Osteoblast (primary cell): ENCODE data around the gene PSMA2. TPM values are rescaled to one million over a fixed set of nuclear protein-coding genes. Genes with fewer than 3 reads are reported as not detected.

Experiments used
- DNase-seq: peaks from one replicate; pipeline ENCODE4 v3.0.0; 2011; ENCODE audit warnings: low spot score, mixed read lengths; ENCODE audit not compliant: insufficient read length; ENCODE audit errors: missing footprints
- H2AFZ ChIP-seq: 2 replicates; pipeline ENCODE4 v1.6.0; 2011; ENCODE audit warnings: mild to moderate bottlenecking, low read length
- H3K27ac ChIP-seq: 2 replicates; pipeline ENCODE4 v1.5.1; 2011; ENCODE audit warnings: mild to moderate bottlenecking, low read depth, low read length, moderate library complexity
- H3K27me3 ChIP-seq: 2 replicates; pipeline ENCODE4 v1.6.0; 2012; ENCODE audit warnings: mild to moderate bottlenecking, control low read depth, inconsistent platforms, low read length, moderate library complexity; ENCODE audit not compliant: insufficient read depth
- H3K36me3 ChIP-seq: 2 replicates; pipeline ENCODE4 v1.5.1; 2011; ENCODE audit warnings: mild to moderate bottlenecking, low read length, control low read depth, moderate library complexity; ENCODE audit not compliant: insufficient read depth
- H3K4me1 ChIP-seq: 2 replicates; pipeline ENCODE4 v1.5.1; 2011; ENCODE audit warnings: mild to moderate bottlenecking, low read length, control low read depth, moderate library complexity; ENCODE audit not compliant: insufficient read depth
- H3K4me2 ChIP-seq: 2 replicates; pipeline ENCODE4 v1.6.0; 2011; ENCODE audit warnings: mild to moderate bottlenecking, low read length; ENCODE audit not compliant: insufficient read depth
- H3K4me3 ChIP-seq: fragments of 200-600 bp; sonication (generic); 3 replicates; pipeline ENCODE4 v1.5.1; 2012; ENCODE audit warnings: mild to moderate bottlenecking, low read length, inconsistent platforms; ENCODE audit not compliant: insufficient read depth
- H3K79me2 ChIP-seq: 2 replicates; pipeline ENCODE4 v1.6.0; 2012; ENCODE audit warnings: mild to moderate bottlenecking, low read length, control low read depth, inconsistent platforms; ENCODE audit not compliant: insufficient read depth
- H3K9me3 ChIP-seq: 2 replicates; pipeline ENCODE4 v1.5.1; 2011; ENCODE audit warnings: low read depth, low read length, control low read depth
- H4K20me1 ChIP-seq: 2 replicates; pipeline ENCODE4 v1.6.0; 2012; ENCODE audit warnings: mild to moderate bottlenecking, low read length, control low read depth; ENCODE audit not compliant: insufficient read depth
- CTCF ChIP-seq: IDR thresholded peaks from 2 replicates; pipeline ENCODE4 v1.5.1; 2011; ENCODE audit warnings: mild to moderate bottlenecking, low read depth, low read length, moderate library complexity; ENCODE audit errors: extremely low read depth
- total RNA-seq: library from RNA; depleted of rRNA; stranded (reverse); fragments of >200 nt; gene quantifications from 2 replicates; pipeline ENCODE4 v1.2.3, GENCODE V29; 2012

The PSMA2 gene
- total RNA-seq, 1 donor = 50.3 TPM

DNA sequence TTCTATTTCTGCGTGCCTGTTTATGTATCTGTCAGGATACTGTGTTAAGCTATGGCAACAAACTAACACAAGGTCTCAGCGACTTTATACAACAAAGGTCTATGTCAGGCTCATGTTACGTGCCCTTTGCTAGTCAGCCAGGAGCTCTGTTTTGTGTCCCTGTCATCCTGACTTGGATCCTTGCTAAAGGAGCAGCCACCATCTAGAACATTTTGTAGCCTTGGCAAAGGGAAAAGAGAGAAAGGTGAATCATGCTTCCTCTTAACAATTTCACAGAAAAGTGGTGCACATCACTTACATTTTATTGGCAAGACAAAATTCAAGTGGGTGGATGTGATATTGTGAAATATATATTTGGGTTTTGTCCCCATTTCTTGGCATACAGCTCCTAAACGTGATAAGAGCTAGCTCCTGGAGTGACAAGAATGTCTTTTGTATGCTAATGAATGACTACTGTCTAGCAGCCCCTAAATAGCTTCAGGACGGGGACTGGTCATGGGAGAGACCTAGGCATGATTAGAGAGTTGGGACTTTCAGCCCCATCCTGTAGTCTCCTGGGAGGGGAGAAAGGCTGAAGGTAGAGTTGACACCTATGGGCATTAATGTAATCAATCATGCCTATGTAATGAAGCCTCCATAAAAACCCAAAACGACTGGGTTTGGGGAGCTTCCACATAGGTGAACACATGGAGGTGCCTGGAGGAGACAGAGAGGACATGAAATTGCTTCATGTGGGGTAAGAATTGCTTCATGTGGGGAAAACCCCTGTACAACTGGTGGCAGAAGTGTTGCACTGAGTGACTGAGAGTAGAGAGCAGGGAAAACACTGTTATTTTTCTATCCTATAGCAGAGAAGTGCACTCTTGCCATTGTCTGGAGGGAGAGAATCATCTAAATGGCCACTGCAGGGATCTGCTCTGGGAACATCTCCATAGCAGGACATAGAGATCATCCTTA, 33.2 kb upstream of the PSMA2 start:
- Histone ChIP-seq H3K36me3 (no peaks in the 10 kb centered on the region), H2AFZ (no peak overlapping the region), H3K27ac (no peak overlapping the region), H4K20me1 (no peaks in the 10 kb centered on the region), H3K4me2 (no peak overlapping the region), H3K4me1 (peaks cover 3% of the 10 kb centered on the region), H3K4me3 (no peak overlapping the region), H3K27me3 (peaks cover 21% of the 10 kb centered on the region), H3K9me3 (no peaks in the 10 kb centered on the region), H3K79me2 (no peaks in the 10 kb centered on the region)
- no peak for TF ChIP-seq CTCF
- no peak for DNase-seq

- no peak overlapping the region for H3K4me3 ChIP-seq
- no peaks in the 10 kb centered on the region for H4K20me1 ChIP-seq
- peaks cover 3% of the 10 kb centered on the region for H3K4me1 ChIP-seq
- H3K36me3 ChIP-seq = no peaks in the 10 kb centered on the region
- H3K79me2 ChIP-seq = no peaks in the 10 kb centered on the region
- peaks cover 27% of the 10 kb centered on the region for H3K27me3 ChIP-seq
- no peak for TF ChIP-seq CTCF
- no peak overlapping the region for H3K4me2 ChIP-seq
- H3K9me3 ChIP-seq = no peaks in the 10 kb centered on the region
- no peak for DNase-seq
- no peak overlapping the region for H2AFZ ChIP-seq
- H3K27ac ChIP-seq = no peak overlapping the region
These were observed 32.3 kb upstream of the PSMA2 start for GRCh38 chr7:42964293-42964692.

DNA sequence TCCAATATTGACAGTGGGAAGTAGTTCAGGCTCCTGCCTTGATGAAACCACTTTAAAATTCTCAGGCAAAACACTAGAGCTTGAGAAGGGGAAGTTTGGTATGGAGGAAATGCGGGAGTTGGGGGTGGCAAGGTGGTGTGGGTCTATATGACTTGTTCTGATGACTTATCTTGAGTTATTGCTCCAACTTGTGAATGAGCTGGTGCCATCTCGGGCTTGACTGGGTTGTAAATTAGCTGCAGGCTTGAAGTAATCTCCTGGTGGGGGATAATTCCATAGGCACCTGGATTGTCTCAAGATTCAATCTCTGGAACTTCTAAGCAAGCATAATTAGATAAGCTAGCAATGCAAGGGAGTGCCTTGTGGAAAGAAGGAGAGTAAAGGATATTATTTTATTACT, 29.2 kb upstream of the PSMA2 start:
- Histone ChIP-seq H2AFZ (no peak overlapping the region), H3K36me3 (no peaks in the 10 kb centered on the region), H3K4me2 (no peak overlapping the region), H4K20me1 (no peaks in the 10 kb centered on the region), H3K4me3 (no peak overlapping the region), H3K9me3 (no peaks in the 10 kb centered on the region), H3K79me2 (no peaks in the 10 kb centered on the region), H3K27me3 (peaks cover 20% of the 10 kb centered on the region), H3K27ac (no peak overlapping the region), H3K4me1 (peaks cover 3% of the 10 kb centered on the region)
- no peak for DNase-seq
- no peak for TF ChIP-seq CTCF

- Histone ChIP-seq H3K36me3 (no peaks in the 10 kb centered on the region), H3K4me2 (no peak overlapping the region), H3K4me1 (peaks cover 3% of the 10 kb centered on the region), H4K20me1 (no peaks in the 10 kb centered on the region), H3K79me2 (no peaks in the 10 kb centered on the region), H3K27ac (no peak overlapping the region), H3K9me3 (no peaks in the 10 kb centered on the region), H2AFZ (no peak overlapping the region), H3K27me3 (peaks cover 20% of the 10 kb centered on the region), H3K4me3 (no peak overlapping the region)
- no peak for TF ChIP-seq CTCF
- no peak for DNase-seq
These were observed 28.8 kb upstream of the PSMA2 start for GRCh38 chr7:42960762-42961161.
